ENCODE results near the gene ACSF3.

DNA sequence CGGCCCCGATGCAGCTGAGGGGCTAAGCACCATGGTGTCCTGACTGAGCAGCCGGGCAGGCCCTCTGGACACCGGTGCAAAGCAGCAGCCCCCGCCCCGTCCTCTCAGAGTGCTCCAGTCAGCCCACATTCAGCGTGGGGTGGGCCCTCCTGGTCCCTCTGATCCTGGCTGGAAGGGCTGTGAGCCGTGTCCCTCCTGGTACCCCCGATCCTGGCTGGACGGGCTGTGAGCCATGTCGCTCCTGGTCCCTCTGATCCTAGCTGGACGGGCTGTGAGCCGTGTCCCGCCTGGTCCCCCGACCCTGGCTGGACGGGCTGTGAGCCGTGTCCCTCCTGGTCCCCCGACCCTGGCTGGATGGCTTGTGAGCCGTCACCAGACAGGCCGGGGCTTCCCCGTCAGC is 26.9 kb upstream of the ACSF3 start:
- TF ChIP-seq, protein P1, sequence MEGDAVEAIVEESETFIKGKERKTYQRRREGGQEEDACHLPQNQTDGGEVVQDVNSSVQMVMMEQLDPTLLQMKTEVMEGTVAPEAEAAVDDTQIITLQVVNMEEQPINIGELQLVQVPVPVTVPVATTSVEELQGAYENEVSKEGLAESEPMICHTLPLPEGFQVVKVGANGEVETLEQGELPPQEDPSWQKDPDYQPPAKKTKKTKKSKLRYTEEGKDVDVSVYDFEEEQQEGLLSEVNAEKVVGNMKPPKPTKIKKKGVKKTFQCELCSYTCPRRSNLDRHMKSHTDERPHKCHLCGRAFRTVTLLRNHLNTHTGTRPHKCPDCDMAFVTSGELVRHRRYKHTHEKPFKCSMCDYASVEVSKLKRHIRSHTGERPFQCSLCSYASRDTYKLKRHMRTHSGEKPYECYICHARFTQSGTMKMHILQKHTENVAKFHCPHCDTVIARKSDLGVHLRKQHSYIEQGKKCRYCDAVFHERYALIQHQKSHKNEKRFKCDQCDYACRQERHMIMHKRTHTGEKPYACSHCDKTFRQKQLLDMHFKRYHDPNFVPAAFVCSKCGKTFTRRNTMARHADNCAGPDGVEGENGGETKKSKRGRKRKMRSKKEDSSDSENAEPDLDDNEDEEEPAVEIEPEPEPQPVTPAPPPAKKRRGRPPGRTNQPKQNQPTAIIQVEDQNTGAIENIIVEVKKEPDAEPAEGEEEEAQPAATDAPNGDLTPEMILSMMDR (IDR thresholded peaks at IDR 0.05; ENCODE audit: low read depth, low read length) = no peak
- no peak for TF ChIP-seq MYC (IDR thresholded peaks at IDR 0.05; ENCODE audit: low read depth, low read length)
